Fibroblast of the aortic adventitia (primary cell): ENCODE data around the gene COP1. TPM values are rescaled to one million over a fixed set of nuclear protein-coding genes. Genes with fewer than 3 reads are reported as not detected.

Experiments
- DNase-seq: peaks from one replicate; pipeline ENCODE4 v3.0.0-alpha.2; 2010; ENCODE audit warnings: low read depth
- H3K4me3 ChIP-seq: 2 replicates; pipeline ENCODE4 v1.5.1; 2011; ENCODE audit warnings: low read depth, mild to moderate bottlenecking, control low read depth, low read length, moderate library complexity
- total RNA-seq: library from RNA; depleted of rRNA; stranded (reverse); fragments of >200 nt; gene quantifications from 2 replicates; pipeline ENCODE4 v1.2.3, GENCODE V29; 2012; ENCODE audit warnings: low replicate concordance
- TF ChIP-seq, protein P1 (sequence below): IDR thresholded peaks from 2 replicates; pipeline ENCODE4 v1.5.1; 2011; ENCODE audit warnings: mild to moderate bottlenecking, low read length, control low read depth, inconsistent platforms; ENCODE audit not compliant: insufficient read depth

The COP1 gene
- total RNA-seq, 1 donor: 56.6 TPM

DNA sequence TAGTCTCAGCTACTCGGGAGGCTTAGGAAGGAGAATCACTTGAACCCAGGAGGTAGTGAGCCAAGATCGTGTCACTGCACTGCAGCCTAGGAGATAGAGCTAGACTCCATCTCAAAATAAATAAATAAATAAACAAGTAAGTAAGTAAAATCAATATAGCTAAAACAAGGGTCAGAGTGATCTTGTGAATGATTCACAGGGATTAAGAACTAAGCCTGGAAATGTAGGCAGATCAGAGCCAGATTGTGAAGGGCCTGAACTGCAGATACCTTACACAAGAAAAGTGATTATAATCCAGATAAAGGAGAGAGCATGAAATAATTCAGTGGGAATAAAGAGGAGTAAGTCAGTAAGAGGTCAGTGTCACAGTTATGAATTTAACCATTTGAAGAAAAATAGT lies 41.5 kb downstream of the COP1 start:
- no peak overlapping the region for H3K4me3 ChIP-seq
- no peak for DNase-seq
- TF ChIP-seq, protein P1, sequence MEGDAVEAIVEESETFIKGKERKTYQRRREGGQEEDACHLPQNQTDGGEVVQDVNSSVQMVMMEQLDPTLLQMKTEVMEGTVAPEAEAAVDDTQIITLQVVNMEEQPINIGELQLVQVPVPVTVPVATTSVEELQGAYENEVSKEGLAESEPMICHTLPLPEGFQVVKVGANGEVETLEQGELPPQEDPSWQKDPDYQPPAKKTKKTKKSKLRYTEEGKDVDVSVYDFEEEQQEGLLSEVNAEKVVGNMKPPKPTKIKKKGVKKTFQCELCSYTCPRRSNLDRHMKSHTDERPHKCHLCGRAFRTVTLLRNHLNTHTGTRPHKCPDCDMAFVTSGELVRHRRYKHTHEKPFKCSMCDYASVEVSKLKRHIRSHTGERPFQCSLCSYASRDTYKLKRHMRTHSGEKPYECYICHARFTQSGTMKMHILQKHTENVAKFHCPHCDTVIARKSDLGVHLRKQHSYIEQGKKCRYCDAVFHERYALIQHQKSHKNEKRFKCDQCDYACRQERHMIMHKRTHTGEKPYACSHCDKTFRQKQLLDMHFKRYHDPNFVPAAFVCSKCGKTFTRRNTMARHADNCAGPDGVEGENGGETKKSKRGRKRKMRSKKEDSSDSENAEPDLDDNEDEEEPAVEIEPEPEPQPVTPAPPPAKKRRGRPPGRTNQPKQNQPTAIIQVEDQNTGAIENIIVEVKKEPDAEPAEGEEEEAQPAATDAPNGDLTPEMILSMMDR: no peak

- no peak overlapping the region for H3K4me3 ChIP-seq
- no peak for DNase-seq
- TF ChIP-seq, protein P1: no peak
Observed at GRCh38 chr1:176164014-176164678, 42.9 kb downstream of the COP1 start.

- no peak for DNase-seq
- TF ChIP-seq, protein P1: no peak
- no peak overlapping the region for H3K4me3 ChIP-seq
Observed at GRCh38 chr1:176159993-176160392, 47.1 kb downstream of the COP1 start.

DNA sequence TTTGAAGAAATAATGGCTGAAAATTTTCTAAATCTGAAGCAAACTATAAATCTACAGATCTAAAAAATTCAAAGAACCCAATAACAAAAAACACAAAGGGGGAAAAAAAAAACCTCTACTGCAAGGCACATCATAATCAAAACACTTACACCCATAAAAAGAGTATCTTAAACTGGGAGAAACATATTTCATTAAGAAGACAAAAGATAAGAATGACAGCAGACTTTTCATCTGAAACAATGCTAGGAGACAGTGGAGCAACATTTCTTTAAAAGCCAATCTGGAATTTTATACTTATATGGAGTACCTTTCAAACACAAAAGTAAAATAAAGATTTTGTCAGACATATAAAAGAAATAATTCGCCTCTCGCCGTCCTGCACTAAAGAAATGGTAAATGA lies 49.1 kb downstream of the COP1 start:
- no peak for DNase-seq
- TF ChIP-seq, protein P1: no peak

GRCh38 chr1:176149939-176150807 lies 56.9 kb downstream of the COP1 start:
- DNase-seq: no peak
- no peak overlapping the region for H3K4me3 ChIP-seq
- TF ChIP-seq, protein P1: no peak

More for the DNA sequence above, 49.1 kb downstream of the COP1 start:
- no peak overlapping the region for H3K4me3 ChIP-seq

DNA sequence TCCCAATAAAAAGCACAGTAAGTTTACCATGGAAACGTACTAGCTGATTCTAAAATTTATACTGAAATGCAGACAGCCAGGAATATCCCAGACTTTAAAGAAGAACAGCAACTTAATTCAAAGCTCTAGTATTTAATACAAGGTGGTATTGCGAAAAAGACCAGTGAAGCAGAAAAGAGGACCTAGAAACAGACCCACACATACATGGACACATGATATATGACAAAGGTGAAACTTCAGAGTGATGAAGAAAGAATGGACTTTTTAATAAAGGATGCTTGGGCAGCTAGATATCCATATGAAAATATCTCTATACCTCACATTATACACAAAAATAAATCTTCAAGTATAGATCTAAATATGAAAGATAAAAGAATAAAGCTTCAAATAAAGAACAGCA lies 62.6 kb downstream of the COP1 start:
- TF ChIP-seq, protein P1: no peak
- DNase-seq: no peak
- no peak overlapping the region for H3K4me3 ChIP-seq
